HL-60 (cell line): ENCODE results near the gene C10orf143.
A peak's percentile ranks its signal among the peaks of the same experiment; 100 is the strongest.

Experiments
- DNase-seq, 2 experiments: peaks; one replicate each; pipeline ENCODE4 v3.0.0-alpha.2; 2010 to 2020; ENCODE audit warnings: low read depth in 1 of 2, low spot score in 1 of 2
- H3K27ac ChIP-seq: fragments of 250-450 bp; sonication (Bioruptor Pico); replicated peaks from 2 replicates; pipeline ENCODE4 v1.5.1; 2020; ENCODE audit warnings: mild to moderate bottlenecking, moderate library complexity
- H3K27me3 ChIP-seq: fragments of 250-450 bp; sonication (Bioruptor Pico); 2 replicates; pipeline ENCODE4 v1.5.1; 2021; ENCODE audit warnings: mild to moderate bottlenecking, moderate library complexity; ENCODE audit not compliant: insufficient read depth, poor library complexity, severe bottlenecking
- H3K4me3 ChIP-seq: replicated peaks from 2 replicates; pipeline ENCODE4 v1.5.1; 2011; ENCODE audit warnings: mild to moderate bottlenecking, control low read depth, low read length; ENCODE audit not compliant: insufficient read depth
- GABPA ChIP-seq: IDR thresholded peaks from 2 replicates; pipeline ENCODE4 v1.6.1; 2012; ENCODE audit warnings: low read depth
- POLR2AphosphoS5 ChIP-seq: IDR thresholded peaks from 2 replicates; pipeline ENCODE4 v1.6.1; 2012; ENCODE audit warnings: low read depth
- REST ChIP-seq: IDR thresholded peaks from 2 replicates; pipeline ENCODE4 v1.6.1; 2012; ENCODE audit warnings: low read depth; ENCODE audit not compliant: insufficient replicate concordance
- SPI1 ChIP-seq: IDR thresholded peaks from 2 replicates; pipeline ENCODE4 v1.6.1; 2012; ENCODE audit warnings: low read depth, mild to moderate bottlenecking, borderline replicate concordance
- TF ChIP-seq, protein P1 (sequence below): IDR thresholded peaks from one replicate; pipeline ENCODE4 v1.5.1; 2011; ENCODE audit warnings: low read length, control low read depth, inconsistent platforms; ENCODE audit not compliant: insufficient read depth

Gene C10orf143

GRCh38 chr10:130138479-130138866, 27.8 kb upstream of the C10orf143 start:
- DNase-seq, result no peak
- Histone ChIP-seq H3K27ac (no peak overlapping the region), H3K4me3 (no peak overlapping the region), H3K27me3 (no peaks in the 10 kb centered on the region)
- TF ChIP-seq POLR2AphosphoS5, result no peak
- TF ChIP-seq, protein P1, sequence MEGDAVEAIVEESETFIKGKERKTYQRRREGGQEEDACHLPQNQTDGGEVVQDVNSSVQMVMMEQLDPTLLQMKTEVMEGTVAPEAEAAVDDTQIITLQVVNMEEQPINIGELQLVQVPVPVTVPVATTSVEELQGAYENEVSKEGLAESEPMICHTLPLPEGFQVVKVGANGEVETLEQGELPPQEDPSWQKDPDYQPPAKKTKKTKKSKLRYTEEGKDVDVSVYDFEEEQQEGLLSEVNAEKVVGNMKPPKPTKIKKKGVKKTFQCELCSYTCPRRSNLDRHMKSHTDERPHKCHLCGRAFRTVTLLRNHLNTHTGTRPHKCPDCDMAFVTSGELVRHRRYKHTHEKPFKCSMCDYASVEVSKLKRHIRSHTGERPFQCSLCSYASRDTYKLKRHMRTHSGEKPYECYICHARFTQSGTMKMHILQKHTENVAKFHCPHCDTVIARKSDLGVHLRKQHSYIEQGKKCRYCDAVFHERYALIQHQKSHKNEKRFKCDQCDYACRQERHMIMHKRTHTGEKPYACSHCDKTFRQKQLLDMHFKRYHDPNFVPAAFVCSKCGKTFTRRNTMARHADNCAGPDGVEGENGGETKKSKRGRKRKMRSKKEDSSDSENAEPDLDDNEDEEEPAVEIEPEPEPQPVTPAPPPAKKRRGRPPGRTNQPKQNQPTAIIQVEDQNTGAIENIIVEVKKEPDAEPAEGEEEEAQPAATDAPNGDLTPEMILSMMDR, result no peak
- TF ChIP-seq REST, result no peak
- TF ChIP-seq GABPA, result no peak
- no peak for TF ChIP-seq SPI1

GRCh38 chr10:130137659-130138478, 27.2 kb upstream of the C10orf143 start:
- TF ChIP-seq SPI1 (no peak), REST (no peak), GABPA (no peak), POLR2AphosphoS5 (no peak)
- TF ChIP-seq, protein P1, result no peak

GRCh38 chr10:130137090-130137448, 26.4 kb upstream of the C10orf143 start:
- Histone ChIP-seq H3K27me3 (no peaks in the 10 kb centered on the region), H3K4me3 (peak overlapping the region; percentile 86), H3K27ac (peak overlapping the region; percentile 70)
- TF ChIP-seq SPI1 (no peak), REST (no peak), GABPA (no peak), POLR2AphosphoS5 (no peak)
- TF ChIP-seq, protein P1, result no peak
- DNase-seq, result peak; percentile 7 to 20

More at GRCh38 chr10:130137659-130138478, 27.2 kb upstream of the C10orf143 start:
- no peak for DNase-seq
- Histone ChIP-seq H3K27me3 (no peaks in the 10 kb centered on the region), H3K27ac (peak overlapping the region; percentile 70), H3K4me3 (peak overlapping the region; percentile 86)
